Ovary (tissue), 3 donors: ENCODE results near the gene PJVK.

Experiments used
- CTCF ChIP-seq, 3 donors: fragments of 450-650 bp in 2 of 3; fragments of 200-600 bp in 1 of 3; IDR thresholded peaks; one replicate each; pipeline versions ENCODE4 v1.5.1 to v1.8.0; 2016 to 2022; ENCODE audit warnings: antibody characterized with exemption in 3 of 3, mild to moderate bottlenecking in 1 of 3
- POLR2A ChIP-seq: fragments of 450-650 bp; IDR thresholded peaks from one replicate; pipeline ENCODE4 v1.6.1; 2017; ENCODE audit warnings: antibody characterized with exemption, mild to moderate bottlenecking, moderate library complexity
- donor health status: DM: no; HTN: no; CAD: no.

GRCh38 chr2:178449700-178450523 is 1.3 kb upstream of the PJVK start:
- no peak for TF ChIP-seq CTCF (IDR thresholded peaks at IDR 0.05)
- no peak for TF ChIP-seq POLR2A
